GM18498 (cell line): ENCODE measurements around the gene AMOTL2.

ENCODE experiments used
- ATAC-seq: cut with Tn5 transposase; IDR thresholded peaks from one replicate; pipeline ENCODE4 v1.9.1; 2021; ENCODE audit warnings: mild to moderate bottlenecking, moderate library complexity; ENCODE audit not compliant: unreplicated experiment

Gene AMOTL2

DNA sequence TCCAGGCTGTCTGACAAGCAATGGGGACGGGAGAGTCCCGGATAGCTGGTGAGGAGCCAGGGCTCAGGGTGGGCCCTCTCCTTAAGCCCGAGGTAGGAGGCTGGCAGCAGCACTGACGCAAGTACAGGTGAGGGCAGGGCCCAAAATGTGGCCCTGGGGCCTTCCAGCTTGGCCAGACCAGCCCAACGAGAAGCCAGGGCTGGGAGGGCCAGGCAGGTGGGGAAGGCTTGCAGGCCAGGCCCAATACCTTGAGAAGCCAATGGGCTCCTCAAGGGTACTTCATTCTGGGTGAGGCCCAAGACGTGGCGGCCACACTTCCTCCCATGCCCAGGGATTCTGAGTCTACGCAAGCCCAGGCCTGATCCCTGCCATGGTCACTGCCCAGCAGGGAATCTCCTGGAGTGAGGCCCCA, 37.2 kb downstream of the AMOTL2 start:
- ATAC-seq = no peak

DNA sequence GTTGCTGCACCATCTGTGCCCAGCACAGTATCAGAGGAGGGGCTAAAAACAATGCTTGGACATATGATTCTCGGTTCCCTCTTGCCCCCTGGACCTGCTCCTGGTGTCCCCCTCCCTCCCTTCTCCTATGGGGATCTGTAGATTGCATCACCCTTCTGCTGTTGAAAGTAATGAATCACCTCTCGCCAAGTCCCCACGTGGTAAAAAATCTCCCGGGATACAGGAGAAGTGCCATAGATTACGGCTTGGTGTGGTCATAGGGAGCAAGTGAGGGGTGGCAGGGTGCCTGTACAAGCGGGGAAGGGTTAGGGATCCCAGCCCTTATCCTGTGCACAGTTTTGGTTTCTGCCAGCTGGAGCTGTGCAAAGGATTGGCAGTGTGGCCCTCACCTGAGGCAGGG, 37.7 kb downstream of the AMOTL2 start:
- ATAC-seq = no peak

- no peak for ATAC-seq
These were observed 39.4 kb downstream of the AMOTL2 start for GRCh38 chr3:134334901-134335280.

- ATAC-seq = no peak
These were observed 39.9 kb downstream of the AMOTL2 start for GRCh38 chr3:134334231-134334900.

- no peak for ATAC-seq
These were observed 40.6 kb downstream of the AMOTL2 start for GRCh38 chr3:134333522-134334181.

GRCh38 chr3:134332344-134332743, 41.9 kb downstream of the AMOTL2 start:
- no peak for ATAC-seq

GRCh38 chr3:134331811-134332199, 42.4 kb downstream of the AMOTL2 start:
- ATAC-seq = no peak

DNA sequence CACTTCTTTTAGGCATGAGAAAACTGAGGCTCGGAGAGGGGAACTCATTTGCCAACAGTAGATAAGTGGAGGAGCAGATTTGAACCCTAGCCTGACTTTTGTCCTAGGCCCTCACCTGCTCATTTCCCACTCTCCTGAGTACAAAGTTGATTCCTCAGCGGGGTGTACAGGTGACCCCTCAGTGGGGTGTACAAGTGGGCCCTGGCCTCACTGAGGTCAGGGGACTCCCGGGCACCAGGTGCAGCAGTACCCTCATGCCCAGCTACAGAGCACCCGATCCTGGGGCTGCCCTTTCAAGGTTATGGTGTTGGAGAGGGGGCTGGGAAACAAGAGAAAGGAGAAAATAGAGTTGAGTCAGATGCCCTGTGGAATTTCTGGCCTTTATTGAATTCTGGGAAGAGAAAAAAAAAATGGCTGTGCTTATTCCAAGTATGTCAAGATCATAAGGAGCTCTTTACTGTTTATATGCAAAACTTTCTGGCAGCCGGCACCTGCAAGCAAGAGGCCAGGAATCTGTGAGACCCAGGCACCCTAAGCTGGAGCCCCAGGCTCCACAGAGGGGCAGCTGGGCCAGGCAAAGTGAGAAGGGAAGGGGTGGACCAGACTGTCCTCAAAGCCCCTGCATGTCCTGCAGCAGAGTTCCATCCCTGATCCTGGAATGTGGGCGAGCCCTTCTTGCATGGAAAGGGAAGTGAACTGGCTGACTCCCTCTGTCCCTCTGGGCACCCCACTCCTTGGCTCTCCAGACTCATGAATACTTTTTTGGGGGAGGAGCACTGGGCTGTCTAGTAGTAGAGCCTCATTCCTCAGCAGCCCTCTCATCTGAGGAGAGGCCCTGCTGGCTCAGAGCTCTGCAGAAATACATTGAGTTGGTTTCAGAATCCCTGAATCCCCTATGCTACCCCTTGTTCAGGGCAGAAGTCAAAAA, 43.1 kb downstream of the AMOTL2 start:
- no peak for ATAC-seq

GRCh38 chr3:134328846-134329245, 45.4 kb downstream of the AMOTL2 start:
- no peak for ATAC-seq

DNA sequence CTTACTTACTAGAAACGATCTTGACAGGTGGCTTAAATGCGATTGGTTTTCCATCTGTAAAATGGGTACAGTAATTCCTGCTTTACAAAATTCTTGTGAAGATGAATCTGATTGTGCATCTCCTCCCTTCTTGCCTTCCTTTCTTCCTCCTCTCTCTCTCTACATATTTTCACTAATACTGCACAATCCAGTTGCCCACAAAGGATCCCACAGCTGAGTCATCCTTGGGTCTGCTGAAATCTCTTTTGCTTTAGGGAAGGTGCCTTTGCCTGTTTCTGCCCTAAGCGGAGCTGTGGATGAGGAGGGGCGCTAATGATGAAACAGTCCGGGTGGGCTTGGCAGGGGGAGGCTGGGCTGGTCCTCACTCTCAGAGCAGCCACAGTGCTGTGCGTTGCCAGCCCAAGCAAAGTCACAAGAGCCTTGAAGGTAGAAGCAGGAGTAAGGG, 46.1 kb downstream of the AMOTL2 start:
- no peak for ATAC-seq

- ATAC-seq = no peak
These were observed 46.7 kb downstream of the AMOTL2 start for GRCh38 chr3:134327594-134327975.

- ATAC-seq = no peak
These were observed 47.3 kb downstream of the AMOTL2 start for GRCh38 chr3:134326760-134327593.

DNA sequence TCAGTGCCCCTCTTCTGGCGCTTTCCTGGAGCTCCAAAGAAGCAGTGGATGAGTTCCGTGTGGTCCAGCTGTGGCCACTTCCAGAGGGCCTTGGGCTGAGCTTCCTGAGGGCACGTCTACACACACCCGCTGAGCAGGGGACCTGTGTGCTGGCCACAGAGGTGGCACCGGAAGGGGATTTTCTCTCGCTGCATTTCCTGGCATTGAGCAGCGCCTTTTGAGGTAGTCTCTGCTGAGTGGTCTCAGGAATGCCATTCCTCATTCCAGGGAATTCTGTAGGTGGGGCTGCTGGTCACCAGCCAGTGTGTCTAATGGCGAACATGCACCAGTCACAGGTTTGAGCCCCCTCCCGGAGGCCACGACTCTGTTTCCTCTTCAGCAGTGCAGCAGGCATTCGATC, 48.1 kb downstream of the AMOTL2 start:
- no peak for ATAC-seq

GRCh38 chr3:134325706-134326105, 48.5 kb downstream of the AMOTL2 start:
- ATAC-seq = no peak

DNA sequence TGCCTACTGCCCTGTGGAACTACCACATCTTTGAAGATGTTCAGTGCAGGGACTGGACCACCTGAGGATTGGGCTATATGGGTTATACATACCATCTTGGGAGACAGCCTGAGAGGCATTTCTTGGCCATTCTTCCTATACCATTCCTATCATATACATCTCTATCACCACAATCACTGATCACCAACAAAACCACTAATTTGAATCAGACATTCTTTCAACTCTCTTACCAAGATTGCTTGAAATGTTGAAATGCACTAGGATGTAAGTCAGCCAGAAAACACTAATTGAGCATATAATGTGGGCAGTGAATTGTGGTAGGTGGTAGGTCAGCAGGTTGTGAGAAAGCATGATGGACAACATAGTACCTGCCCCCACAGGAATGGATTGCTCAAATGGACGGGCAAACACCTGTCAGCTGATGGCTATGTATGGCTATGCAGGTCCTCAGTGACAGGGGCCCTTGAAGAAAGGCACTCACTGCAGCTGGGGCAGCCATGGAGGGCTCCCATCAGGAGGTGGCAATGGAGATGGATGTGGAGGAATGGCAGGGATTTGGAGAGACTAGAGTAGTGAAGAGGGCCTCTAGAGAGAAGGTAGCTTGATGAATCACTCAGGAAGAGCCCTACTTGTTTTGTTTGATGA, 49.1 kb downstream of the AMOTL2 start:
- ATAC-seq = no peak

- ATAC-seq = no peak
These were observed 50.0 kb downstream of the AMOTL2 start for GRCh38 chr3:134323966-134324962.

GRCh38 chr3:134322286-134322685, 52.0 kb downstream of the AMOTL2 start:
- no peak for ATAC-seq

DNA sequence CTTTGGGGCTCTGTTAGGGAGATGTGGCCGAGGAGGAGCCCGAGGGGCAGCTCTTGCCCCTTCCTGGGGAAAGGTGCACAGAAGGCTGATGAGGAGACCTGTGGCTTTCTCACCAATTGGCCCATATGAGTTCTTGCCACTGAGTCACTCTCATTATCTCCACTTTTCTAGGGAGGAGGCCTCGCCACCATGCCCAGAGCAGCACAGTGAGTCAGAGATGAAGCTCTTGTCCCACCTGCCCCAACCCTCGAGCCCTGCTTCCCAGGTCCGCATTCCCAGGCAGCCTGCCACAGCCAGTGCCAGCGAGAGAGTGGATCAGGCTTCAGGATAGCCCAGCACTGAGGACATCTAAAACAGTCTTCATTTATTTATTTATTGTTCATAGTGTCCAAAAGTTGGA, 53.5 kb downstream of the AMOTL2 start:
- ATAC-seq = no peak

DNA sequence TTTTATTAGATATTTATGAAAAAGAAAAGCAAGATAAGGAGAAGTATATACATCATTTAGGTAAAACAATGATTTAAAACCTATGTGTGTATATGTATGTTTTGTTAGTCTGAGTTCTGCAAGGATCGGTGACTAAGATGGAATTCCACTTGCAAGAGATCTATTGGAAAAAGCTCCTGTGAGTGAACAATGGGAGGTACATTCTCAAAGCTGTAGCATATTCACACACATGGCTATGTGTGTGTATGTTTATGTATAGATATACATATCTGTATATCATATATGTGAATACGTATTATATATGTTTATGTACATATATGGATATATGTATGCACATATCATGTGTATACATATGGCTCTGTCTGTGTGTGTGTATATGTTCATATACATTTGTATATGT, 54.3 kb downstream of the AMOTL2 start:
- no peak for ATAC-seq
